GM19397 (cell line): ENCODE measurements around the gene PRODH2.

Experiments used
- ATAC-seq: cut with Tn5 transposase; IDR thresholded peaks from one replicate; pipeline ENCODE4 v1.9.1; 2021; ENCODE audit warnings: mild to moderate bottlenecking, moderate library complexity; ENCODE audit not compliant: unreplicated experiment

The PRODH2 gene

GRCh38 chr19:35759697-35760096, 52.9 kb downstream of the PRODH2 start:
- no peak for ATAC-seq

GRCh38 chr19:35757749-35758608, 54.7 kb downstream of the PRODH2 start, which contains the start of gene PROSER3:
Gene PROSER3 (plus strand): TSS chr19:35758176. CDS start chr19:35758216, 40 bp downstream.
- ATAC-seq = peak; percentile 93

- no peak for ATAC-seq
These were observed 55.4 kb downstream of the PRODH2 start for GRCh38 chr19:35757231-35757748.

GRCh38 chr19:35756377-35757230, 56.0 kb downstream of the PRODH2 start, which contains the start of gene HSPB6:
Gene HSPB6 (minus strand): TSS chr19:35757029. CDS start chr19:35757008, 21 bp downstream.
- no peak for ATAC-seq

GRCh38 chr19:35755550-35756376, 56.9 kb downstream of the PRODH2 start:
- ATAC-seq = no peak

GRCh38 chr19:35755131-35755549, 57.5 kb downstream of the PRODH2 start:
- no peak for ATAC-seq

- ATAC-seq = no peak
These were observed 58.1 kb downstream of the PRODH2 start for GRCh38 chr19:35754370-35755130.

- ATAC-seq = no peak
These were observed 58.8 kb downstream of the PRODH2 start for GRCh38 chr19:35753634-35754369.

- ATAC-seq = no peak
These were observed 59.8 kb downstream of the PRODH2 start for GRCh38 chr19:35752746-35753350.

GRCh38 chr19:35751839-35752745, 60.6 kb downstream of the PRODH2 start:
- no peak for ATAC-seq

GRCh38 chr19:35750167-35750566, 62.5 kb downstream of the PRODH2 start:
- ATAC-seq = no peak
